Esophagus muscularis mucosa (tissue), 3 donors: ENCODE data around the gene FGF11.

Experiments
- CTCF ChIP-seq, 3 experiments: fragments of 200-600 bp in 2 of 3; fragments of 450-650 bp in 1 of 3; sonication (generic) in 2 of 3; IDR thresholded peaks; one replicate each; pipeline ENCODE4 v1.5.1; 2017 to 2019; ENCODE audit warnings: antibody characterized with exemption in 3 of 3, mild to moderate bottlenecking in 2 of 3, moderate library complexity in 1 of 3
- POLR2A ChIP-seq: fragments of 450-650 bp; IDR thresholded peaks from one replicate; pipeline ENCODE4 v1.6.1; 2017; ENCODE audit warnings: antibody characterized with exemption, moderate library complexity, mild to moderate bottlenecking, low read depth

DNA sequence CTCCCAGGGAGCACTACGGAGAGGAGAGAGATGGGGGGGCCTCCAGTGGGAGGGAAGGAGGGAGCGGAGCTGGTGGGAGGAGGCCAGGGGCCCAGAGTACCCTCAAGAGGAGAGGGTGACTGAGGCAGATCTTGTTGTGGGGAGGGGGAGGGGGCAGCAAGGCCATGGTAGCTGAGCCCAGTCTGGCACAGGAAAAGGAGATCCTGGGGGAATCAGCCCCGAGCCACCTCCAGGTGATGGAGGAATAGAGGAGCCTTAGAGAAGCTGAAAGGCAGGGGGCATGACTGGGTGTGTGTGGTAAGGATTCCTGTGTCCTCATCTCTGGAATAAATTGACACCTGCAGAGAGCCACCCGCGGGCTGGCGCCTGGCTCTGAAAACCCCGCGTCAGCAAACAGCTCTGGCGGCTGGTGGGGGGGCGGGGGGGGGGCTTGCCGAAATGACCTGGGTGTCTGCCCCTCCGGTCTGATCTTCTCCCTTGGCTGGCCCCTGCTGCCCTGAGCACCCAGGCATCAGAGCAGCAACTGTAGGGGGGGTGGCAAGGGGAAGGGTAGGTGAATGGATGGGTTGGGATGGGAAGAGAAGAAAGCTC, 33.0 kb upstream of the FGF11 start:
- TF ChIP-seq CTCF (IDR thresholded peaks at IDR 0.05): no peak
- no peak for TF ChIP-seq POLR2A
